Effector memory CD8-positive, alpha-beta T cell (primary cell): ENCODE data around the gene GSTT4.
"Not testable (repeated sequence)": the region's sequence is repeated elsewhere in the genome, so short reads cannot be mapped to it uniquely, and the experiment has no call there.

Source experiments
- ATAC-seq: fragments of 150-1000 bp; cut with Tn5 transposase; replicated peaks from 2 replicates; pipeline ENCODE4 v1.10.0; 2021; ENCODE audit warnings: mild to moderate bottlenecking, moderate library complexity
- DNase-seq, 3 experiments: peaks; one replicate each; pipeline ENCODE4 v3.0.0; 2021
- H3K27ac Mint-ChIP-seq, 2 donors: one replicate each; pipeline ENCODE4 v1.8.0; 2022; ENCODE audit warnings: mild to moderate bottlenecking in 2 of 2, mixed read lengths in 2 of 2, moderate library complexity in 2 of 2
- H3K27me3 Mint-ChIP-seq, 2 donors: one replicate each; pipeline ENCODE4 v1.8.0; 2022; ENCODE audit warnings: mixed read lengths in 2 of 2
- H3K36me3 Mint-ChIP-seq: one replicate; pipeline ENCODE4 v1.8.0; 2022; ENCODE audit warnings: mild to moderate bottlenecking, moderate library complexity, mixed read lengths; ENCODE audit not compliant: insufficient read depth
- H3K4me1 Mint-ChIP-seq, 2 donors: one replicate each; pipeline ENCODE4 v1.8.0; 2022; ENCODE audit warnings: low read depth in 2 of 2, mixed read lengths in 2 of 2
- H3K4me3 Mint-ChIP-seq, 2 donors: one replicate each; pipeline ENCODE4 v1.8.0; 2022; ENCODE audit warnings: mild to moderate bottlenecking in 2 of 2, mixed read lengths in 2 of 2, moderate library complexity in 2 of 2
- H3K9me3 Mint-ChIP-seq, 2 donors: one replicate each; pipeline ENCODE4 v1.8.0; 2022; ENCODE audit warnings: mixed read lengths in 2 of 2

GSTT4 gene

DNA sequence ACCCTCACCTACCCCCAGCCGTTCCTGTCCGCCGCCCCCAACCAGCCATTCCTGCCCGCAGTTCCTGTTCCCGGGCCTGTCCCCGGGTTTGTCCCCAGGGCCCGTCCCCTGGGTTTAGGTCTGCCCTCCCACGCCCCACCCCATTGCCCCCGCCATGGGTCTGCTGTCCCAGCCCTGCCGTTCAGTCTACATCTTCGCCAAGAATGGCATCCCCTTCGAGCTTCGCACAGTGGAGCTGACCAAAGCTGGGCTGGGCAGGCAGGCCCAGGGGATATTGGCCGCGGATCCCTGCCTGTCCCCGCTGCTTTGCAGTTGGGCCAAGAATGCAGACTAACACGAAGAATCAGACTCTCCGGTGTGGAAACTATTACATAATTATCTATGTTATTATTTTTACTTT is 55.5 kb downstream of the GSTT4 start:
- not testable (repeated sequence) for H3K4me3 Mint-ChIP-seq, H3K27me3 Mint-ChIP-seq, H3K27ac Mint-ChIP-seq, H3K36me3 Mint-ChIP-seq, H3K4me1 Mint-ChIP-seq, H3K9me3 Mint-ChIP-seq, ATAC-seq, DNase-seq
